Upper lobe of right lung (tissue), 1 donor: ENCODE results near the gene SIX6. TPM values are rescaled to one million over a fixed set of nuclear protein-coding genes. Genes with fewer than 3 reads are reported as not detected.

Source experiments
- ATAC-seq: fragments of 200-7000 bp; cut with Tn5 transposase; one replicate; pipeline ENCODE4 v1.9.1; 2020; ENCODE audit warnings: mild to moderate bottlenecking, moderate library complexity
- DNase-seq: peaks from one replicate; pipeline ENCODE4 v3.0.0-alpha.2; 2020
- H3K27ac ChIP-seq: fragments of 200-600 bp; one replicate; pipeline ENCODE4 v1.8.0; 2022
- H3K27me3 ChIP-seq: fragments of 200-600 bp; one replicate; pipeline ENCODE4 v1.8.0; 2022; ENCODE audit warnings: mild to moderate bottlenecking
- H3K36me3 ChIP-seq: fragments of 200-600 bp; one replicate; pipeline ENCODE4 v1.8.0; 2022
- H3K4me1 ChIP-seq: fragments of 200-600 bp; one replicate; pipeline ENCODE4 v1.8.0; 2022
- H3K4me3 ChIP-seq: fragments of 200-600 bp; one replicate; pipeline ENCODE4 v1.8.0; 2022; ENCODE audit warnings: mild to moderate bottlenecking
- H3K9me3 ChIP-seq: fragments of 200-600 bp; one replicate; pipeline ENCODE4 v1.8.0; 2022
- CTCF ChIP-seq: fragments of 200-600 bp; IDR thresholded peaks from one replicate; pipeline ENCODE4 v1.8.0; 2022; ENCODE audit warnings: antibody characterized with exemption
- intact Hi-C: fragments of 100-400 bp; cut with DNase I; formaldehyde crosslinking; loops from one replicate; pipeline ENCODE4 v1.11.0; 2022
- total RNA-seq: library from RNA; stranded (reverse); fragmentation: NEBNext Ultra II Directional; extraction: Animal tissue kit (Norgen Biotek cat#: 25700); gene quantifications from one replicate; pipeline ENCODE4 v1.2.1, GENCODE V29; 2021
- donor health status: DM: no; HTN: yes; CAD: no; lungs with severe emphysema.

SIX6 gene
- total RNA-seq, 1 donor from 2014 or later, result not detected

- H3K9me3 ChIP-seq, result no peaks in the 10 kb centered on the region
- no peak for DNase-seq
- H3K4me3 ChIP-seq, result no peak overlapping the region
- TF ChIP-seq CTCF, result no peak
- intact Hi-C loops, result no loop called here
- ATAC-seq, result peak; percentile 28
- peaks cover 67% of the 10 kb centered on the region for H3K27me3 ChIP-seq
- no peaks in the 10 kb centered on the region for H3K36me3 ChIP-seq
- no peak overlapping the region for H3K27ac ChIP-seq
- peaks cover 9% of the 10 kb centered on the region for H3K4me1 ChIP-seq
Observed at GRCh38 chr14:60515511-60516289, 6.8 kb downstream of the SIX6 start.

DNA sequence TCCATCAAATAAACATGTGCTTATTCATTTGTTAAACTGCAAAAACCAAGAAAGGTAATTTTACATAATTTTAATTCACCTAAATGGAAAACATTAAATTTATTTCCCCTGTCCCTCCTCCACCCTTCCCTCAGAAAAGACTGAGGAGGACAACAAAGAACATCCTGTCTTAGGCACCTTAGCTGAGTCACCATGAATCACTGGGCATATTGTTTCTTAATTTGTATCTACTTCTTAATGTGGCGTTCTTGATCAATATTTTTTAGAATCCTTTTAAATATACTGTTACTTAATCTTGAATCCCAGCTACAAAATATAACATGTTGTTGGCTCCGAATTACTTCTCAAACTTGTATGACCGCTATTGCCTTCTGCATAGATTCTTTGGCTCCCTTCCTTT, 23.5 kb downstream of the SIX6 start:
- intact Hi-C loops, result no loop called here
- Histone ChIP-seq H3K27me3 (peaks cover 6% of the 10 kb centered on the region), H3K27ac (no peak overlapping the region), H3K9me3 (no peaks in the 10 kb centered on the region), H3K36me3 (no peaks in the 10 kb centered on the region), H3K4me1 (no peaks in the 10 kb centered on the region), H3K4me3 (no peak overlapping the region)
- no peak for ATAC-seq
- no peak for DNase-seq
- TF ChIP-seq CTCF, result no peak

GRCh38 chr14:60537663-60538062, 28.7 kb downstream of the SIX6 start:
- no peak for DNase-seq
- TF ChIP-seq CTCF, result no peak
- no peak overlapping the region for H3K27ac ChIP-seq
- no peaks in the 10 kb centered on the region for H3K4me1 ChIP-seq
- no peaks in the 10 kb centered on the region for H3K36me3 ChIP-seq
- no peaks in the 10 kb centered on the region for H3K27me3 ChIP-seq
- no peaks in the 10 kb centered on the region for H3K9me3 ChIP-seq
- H3K4me3 ChIP-seq, result no peak overlapping the region
- intact Hi-C loops, result no loop called here
- ATAC-seq, result no peak

DNA sequence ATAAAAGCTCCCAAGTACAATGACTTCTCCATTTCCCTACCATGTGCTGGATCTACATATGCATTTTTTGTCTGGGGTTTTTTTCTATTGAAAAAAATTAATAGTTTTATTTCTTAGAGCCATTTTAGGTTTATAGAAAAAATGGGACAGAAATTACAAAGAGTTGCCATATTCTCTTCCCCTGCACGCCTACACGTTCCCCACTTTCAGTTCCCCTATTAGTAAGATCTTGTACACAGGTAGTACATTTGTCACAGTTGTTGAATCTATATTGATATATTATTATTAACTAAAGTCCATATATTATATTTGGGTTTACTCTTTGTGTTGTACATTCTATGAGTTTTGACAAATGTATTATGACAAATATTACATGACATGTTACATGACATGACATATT, 35.7 kb downstream of the SIX6 start:
- no peaks in the 10 kb centered on the region for H3K27me3 ChIP-seq
- TF ChIP-seq CTCF, result no peak
- no peaks in the 10 kb centered on the region for H3K4me1 ChIP-seq
- DNase-seq (no peak), ATAC-seq (no peak)
- H3K36me3 ChIP-seq, result no peaks in the 10 kb centered on the region
- intact Hi-C loops, result no loop called here
- no peak overlapping the region for H3K4me3 ChIP-seq
- no peak overlapping the region for H3K27ac ChIP-seq
- H3K9me3 ChIP-seq, result peaks cover 5% of the 10 kb centered on the region

- ATAC-seq, result no peak
- H3K27ac ChIP-seq, result no peak overlapping the region
- peaks cover 4% of the 10 kb centered on the region for H3K27me3 ChIP-seq
- intact Hi-C loops, result no loop called here
- no peaks in the 10 kb centered on the region for H3K9me3 ChIP-seq
- no peak overlapping the region for H3K4me3 ChIP-seq
- H3K36me3 ChIP-seq, result no peaks in the 10 kb centered on the region
- no peak for TF ChIP-seq CTCF
- DNase-seq, result no peak
- no peaks in the 10 kb centered on the region for H3K4me1 ChIP-seq
Observed at GRCh38 chr14:60553808-60554207, 44.9 kb downstream of the SIX6 start.
